GM18873 (cell line): Measurements from ENCODE around the gene TAF1A.
"Not testable (repeated sequence)": the region's sequence is repeated elsewhere in the genome, so short reads cannot be mapped to it uniquely, and the experiment has no call there.

Experiments
- ATAC-seq: cut with Tn5 transposase; IDR thresholded peaks from one replicate; pipeline ENCODE4 v1.9.1; 2021; ENCODE audit warnings: mild to moderate bottlenecking, moderate library complexity, moderate number of reproducible peaks; ENCODE audit not compliant: unreplicated experiment, low FRiP score

Gene TAF1A

DNA sequence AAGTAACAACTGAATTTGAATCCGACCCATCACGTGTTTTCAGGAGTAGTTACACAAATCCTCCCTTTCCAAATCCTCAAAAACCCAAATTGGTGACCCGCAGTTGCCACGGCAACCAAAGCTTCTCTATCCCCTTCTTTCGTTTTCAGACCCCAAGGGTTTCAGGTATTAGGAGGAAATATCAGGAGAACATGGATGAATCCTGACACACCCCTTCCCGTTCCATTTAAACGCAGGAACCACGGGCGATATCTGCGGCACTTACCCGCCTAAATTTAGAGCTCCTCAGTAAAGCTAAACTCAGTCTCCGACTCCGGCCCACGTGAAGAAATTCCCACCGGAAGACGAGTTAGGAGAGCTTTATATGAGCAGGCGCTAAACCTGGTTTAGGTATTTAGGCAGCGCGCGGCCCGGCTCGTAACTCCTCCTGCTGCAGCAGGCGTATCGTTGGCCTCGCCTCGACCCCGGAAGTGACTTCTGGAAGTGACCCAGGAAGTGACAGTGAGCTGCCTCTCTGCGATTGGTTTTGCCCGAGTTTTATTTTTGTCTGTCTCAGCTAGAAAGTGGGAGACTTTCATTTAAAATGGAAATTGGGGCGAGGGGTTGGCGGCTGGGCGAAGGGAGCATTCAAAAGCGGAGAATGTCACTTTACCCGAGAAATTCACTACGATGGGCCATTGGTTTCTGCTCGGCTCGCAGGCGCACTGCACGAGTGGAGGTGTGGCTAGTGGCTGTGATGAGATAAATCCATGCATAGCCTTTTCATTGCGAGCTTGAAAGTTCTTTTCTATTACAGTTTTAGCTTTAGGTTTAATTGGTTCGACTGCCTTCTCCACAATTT, at the start of gene TAF1A:
TSS of gene TAF1A (minus strand) at position 472 of the 841 bp plus-strand sequence.
- peak; percentile 98 for ATAC-seq

DNA sequence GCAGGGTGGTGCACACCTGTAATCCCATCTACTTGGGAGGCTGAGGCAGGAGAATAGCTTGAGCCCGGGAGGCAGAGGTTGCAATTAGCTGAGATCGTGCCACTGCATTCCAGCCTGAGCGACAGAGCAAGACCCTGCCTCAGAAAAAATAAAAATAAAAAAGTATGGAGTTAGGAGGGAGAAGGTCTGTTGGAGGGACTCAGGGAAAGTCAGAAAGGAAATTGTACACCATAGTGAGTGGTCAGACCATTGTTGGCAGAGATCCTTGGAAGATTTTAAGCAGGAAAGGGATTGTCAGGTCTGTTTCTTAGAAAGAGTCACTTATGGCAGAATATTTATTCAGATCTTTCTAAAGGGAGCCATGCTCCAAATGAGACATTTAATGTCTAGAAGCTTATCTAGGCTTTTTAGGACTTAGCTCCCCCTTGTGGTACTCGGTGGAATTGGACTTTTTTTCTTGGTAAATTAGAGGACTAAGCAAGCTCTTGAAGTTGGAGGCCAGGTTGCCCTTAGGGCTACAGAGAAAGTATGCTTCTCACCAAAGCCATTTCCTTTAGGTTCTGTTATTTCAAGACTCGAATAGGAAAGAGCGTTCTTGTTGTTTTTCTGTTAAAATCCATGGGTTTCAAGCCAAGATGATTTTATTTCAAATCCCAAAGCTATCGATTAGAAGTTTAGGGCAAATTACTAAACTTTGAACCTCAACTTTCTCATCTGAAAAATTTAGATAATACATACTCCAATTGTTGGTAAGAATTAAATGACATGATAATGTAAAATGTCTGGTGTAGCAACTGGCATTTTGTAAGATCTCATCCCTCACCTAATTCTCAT, 44.7 kb upstream of the TAF1A start:
- ATAC-seq, result no peak

DNA sequence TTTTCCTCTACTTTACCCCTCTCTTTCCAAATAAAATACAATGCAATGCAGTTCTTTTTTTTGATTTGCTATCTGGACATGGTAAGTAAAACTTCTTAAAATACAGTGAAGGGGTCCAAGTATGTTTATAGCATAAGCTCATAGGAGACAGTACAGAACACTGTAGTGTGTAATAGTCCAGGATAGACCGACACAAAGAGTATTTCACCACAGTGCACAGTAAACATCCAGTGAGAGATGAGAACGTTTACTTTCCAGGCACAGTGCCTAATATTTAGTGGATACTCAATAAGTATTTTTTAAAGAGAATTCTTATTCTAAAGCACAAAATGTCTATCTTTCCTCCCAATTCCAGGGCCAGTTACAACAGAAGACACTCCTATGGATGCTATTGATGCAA, 43.0 kb upstream of the TAF1A start:
- ATAC-seq, result no peak

DNA sequence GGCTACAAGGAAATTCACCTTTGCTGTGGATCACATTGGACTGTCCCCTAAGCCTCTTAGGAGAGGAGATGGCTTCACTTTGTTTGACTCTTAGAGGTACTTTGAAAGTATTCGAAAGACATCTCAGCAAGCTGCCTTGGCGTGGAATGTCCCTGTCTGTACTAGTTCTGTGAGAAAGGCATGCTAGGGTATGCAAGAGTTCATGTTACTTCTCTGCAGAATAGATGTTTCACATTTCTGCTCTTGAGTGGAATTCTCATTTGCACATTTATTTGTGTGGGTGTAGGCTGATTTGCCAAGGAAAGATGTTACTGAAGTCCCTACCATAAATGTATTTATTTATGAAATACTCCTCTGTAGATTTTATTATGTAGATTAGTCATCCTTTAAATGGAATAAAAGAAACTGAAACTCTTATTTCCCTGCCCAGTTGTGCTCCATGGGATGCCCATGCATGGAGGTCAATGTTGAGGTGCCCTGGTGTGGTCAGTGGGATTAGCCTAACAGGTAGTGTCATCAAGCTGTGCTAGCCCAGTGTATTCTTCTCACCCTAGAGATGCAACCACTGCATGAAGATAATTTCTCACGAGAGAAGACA, 42.0 kb upstream of the TAF1A start:
- ATAC-seq, result no peak

DNA sequence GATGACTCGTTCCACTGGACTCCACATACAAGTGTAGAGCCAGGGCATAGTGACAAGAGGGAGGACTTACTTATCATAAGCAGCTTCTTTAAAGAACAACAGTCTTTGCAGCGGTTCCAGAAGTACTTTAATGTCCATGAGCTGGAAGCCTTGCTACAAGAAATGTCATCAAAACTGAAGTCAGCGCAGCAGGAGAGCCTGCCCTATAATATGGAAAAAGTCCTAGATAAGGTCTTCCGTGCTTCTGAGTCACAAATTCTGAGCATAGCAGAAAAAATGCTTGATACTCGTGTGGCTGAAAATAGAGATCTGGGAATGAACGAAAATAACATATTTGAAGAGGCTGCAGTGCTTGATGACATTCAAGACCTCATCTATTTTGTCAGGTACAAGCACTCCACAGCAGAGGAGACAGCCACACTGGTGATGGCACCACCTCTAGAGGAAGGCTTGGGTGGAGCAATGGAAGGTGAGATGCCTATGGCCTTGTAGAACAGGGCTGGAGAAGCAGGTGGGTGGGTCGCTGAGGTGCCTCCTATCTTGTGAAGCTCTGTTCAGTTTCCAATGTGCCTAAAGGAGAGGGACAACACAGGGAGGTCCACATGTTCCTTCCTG, 40.3 kb upstream of the TAF1A start:
- no peak for ATAC-seq

DNA sequence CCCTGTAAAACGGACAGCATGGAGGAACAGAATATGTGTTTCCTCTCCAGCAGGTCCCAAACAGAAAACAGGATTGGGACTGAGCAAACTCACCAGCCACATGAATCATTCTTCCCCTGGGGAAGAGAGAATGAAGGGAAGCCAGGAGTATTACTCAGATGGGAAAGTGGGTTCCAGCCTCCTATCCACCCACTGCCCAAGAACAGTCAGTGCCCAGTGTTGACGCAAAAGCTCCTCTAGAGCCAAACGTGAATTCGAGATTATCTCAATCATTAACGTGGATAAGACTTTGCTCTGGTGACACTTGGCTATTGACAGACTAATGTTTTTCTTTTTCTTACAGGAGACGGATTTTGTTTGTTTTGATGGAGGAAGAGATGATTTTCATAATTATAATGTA, 37.5 kb upstream of the TAF1A start:
- no peak for ATAC-seq

DNA sequence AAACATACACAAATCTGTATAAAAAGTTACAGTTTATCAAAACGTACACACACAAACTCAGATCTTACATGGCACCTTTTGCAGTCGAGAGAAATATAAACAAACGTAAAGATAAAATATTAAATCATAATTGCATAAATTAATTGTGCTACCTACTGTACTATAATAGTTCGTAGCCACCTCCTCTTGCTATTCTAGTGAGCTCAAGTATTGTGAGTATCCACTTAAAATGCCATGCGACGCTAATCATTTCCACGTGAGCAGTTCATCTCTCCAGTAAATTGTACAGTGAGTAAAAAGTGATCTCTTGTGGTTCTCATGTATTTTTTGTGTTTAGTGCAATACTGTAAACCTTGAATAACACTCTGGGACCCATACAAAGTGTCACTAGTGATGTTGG, 34.5 kb upstream of the TAF1A start:
- ATAC-seq, result no peak

DNA sequence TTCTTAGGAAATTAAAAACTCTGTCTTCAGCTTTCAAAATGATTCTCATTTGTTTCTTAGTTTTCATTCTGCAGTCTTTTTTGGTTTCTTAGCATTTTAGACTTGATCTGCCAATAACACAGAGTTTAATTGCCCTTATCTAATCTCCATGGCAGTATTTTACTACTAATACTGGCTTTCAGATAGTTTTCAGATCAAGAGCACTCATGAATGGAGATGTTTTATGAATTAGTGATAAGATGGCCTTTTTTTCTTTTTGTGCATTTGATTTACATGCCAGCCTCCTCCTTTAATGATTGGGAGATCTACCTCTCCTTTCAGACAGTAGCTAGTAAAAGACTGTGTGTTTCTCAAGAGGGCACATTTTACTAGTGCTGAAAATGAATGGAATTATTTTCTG, 33.7 kb upstream of the TAF1A start:
- ATAC-seq, result no peak

DNA sequence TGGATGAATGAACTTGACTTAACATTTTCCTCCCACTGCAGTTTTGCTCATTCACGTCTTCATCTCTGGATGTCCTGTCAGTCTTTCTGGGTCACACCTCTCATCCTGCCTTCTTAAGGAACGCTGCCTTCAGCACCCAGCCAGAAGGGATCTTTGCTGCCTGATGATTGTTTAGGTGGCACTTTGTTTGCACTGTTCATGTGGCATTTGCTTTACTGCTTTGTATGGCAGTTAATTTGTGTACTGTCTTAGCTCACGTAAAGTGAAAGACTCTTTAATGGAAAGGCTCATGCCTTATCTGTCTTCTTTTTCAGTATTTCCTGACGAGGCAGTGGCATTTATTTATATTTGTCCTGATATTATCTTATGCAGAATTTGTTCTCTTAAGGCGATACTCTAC, 33.0 kb upstream of the TAF1A start:
- ATAC-seq, result no peak

DNA sequence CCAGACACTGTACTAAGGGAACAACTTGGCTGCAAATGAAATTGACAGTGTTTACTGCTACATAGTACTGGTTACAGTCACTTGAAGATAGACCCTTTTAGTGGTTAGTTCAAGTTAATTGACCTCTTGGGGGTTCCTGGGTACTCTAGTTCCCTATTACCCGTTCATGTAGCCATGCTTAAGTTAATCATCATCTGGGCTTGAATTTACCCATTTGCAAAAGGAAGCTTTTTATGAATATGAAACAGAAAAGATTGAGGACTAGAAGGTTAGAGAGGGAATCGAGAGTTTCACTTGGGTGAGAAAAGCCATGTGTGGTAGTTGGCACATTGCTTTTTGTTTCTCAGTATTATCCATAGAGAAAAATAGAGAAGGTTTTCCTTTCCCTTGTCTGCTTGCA, 30.8 kb upstream of the TAF1A start:
- no peak for ATAC-seq

DNA sequence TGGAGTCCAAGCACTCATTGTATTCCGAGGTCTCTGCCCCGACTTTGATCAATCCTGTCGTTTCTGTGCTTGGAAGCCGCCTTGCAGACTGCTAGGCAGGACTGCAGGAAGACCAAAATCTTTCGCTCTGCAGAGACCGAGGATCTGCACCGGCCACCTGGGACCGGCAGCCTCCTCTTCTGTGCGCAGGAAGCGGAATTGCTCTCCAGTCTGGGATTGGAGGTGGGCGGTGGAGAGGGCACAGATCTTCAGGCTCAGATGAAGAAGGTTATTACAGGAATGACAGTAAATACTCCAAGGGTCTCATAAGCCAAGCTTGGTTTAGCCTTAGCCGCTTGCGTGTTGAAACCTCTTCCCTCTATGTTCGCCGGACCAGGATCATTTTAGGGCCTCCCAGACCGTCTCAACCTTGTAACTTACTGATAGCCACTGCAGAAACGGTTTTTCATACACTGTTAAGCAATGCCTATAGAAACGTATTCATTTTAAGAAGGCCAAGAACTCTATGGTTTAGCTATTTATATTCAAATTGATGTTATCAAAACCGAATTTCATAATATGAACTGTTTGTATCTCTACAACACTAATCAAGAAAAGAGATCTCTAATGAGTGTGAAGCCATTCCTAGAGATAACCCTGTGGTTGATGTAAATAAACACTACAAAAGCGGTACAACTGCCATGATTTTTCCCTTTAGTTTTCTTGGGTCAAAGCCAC, 29.3 kb upstream of the TAF1A start:
- ATAC-seq, result no peak

DNA sequence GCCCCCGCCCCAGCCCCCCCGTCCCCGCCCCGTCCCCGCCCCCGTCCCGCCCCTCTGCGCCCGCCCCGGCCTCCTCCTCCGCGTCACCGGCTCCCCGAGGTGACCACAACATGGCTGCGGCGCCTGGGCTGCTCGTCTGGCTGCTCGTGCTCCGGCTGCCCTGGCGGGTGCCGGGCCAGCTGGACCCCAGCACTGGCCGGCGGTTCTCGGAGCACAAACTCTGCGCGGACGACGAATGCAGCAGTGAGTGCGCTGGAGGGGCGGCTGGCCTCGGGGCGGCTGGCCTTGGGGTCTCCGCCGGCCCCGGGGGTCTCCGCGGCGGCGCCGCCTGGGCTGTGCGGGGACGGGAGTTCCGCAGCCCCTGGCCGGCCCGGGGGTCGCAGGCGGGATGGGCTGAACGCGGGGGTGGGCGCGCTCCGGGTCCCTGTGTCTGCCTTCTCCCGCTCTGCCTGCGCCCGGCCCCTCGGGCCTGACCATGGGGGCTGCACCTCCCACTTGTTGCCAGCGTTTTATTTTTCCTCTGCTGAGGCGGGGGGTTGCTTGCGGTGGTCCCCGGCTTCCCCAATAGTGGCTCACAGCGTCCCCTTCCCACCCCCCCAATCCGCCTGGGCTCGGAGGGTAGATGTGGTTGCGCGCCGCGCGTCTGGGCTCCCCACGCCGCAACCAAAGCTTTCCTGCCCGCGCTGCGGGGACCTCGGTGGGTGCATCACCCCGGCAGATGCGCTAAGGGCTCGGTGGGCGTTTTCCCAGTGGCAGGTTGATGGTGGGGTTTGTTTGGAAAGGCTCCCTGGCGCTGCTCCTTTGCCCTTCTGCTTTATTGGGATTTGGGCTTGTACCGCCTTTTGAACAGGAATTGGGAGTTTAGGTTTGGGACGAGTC, 28.5 kb upstream of the TAF1A start, which contains the start of gene MIA3:
TSS of gene MIA3 (plus strand) at position 97 of the 879 bp plus-strand sequence. CDS start at position 111, 14 bp downstream.
- ATAC-seq, result peak; percentile 41

DNA sequence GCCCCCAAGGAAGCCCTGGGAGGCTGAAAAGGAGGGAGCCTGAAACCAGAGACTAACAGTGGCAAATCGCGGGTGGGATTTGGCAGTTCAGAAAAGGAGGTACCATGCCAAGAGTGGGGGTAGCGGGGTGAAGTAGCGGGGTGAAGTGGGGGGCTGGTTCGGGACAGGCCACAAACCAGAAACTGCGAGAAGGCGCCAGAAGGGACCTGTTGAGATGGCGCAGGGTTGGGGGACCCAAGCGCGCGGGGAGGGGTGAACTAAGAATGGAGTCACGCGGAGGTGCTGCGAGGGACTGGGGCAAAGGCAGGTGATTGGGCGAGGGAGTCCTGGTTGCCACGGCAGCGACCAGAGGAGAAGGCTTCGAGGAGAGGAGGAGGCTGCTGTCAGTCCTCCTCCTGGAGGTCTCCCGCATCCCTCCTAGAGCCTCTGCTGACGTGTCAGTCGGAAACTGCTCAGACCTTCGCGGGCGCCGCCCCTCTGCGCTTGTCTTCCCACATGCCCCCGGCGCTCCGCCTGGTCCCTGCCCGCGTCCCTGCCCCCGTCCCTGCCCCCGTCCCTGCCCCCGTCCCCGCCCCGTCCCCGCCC, 27.7 kb upstream of the TAF1A start:
- peak; percentile 81 for ATAC-seq

DNA sequence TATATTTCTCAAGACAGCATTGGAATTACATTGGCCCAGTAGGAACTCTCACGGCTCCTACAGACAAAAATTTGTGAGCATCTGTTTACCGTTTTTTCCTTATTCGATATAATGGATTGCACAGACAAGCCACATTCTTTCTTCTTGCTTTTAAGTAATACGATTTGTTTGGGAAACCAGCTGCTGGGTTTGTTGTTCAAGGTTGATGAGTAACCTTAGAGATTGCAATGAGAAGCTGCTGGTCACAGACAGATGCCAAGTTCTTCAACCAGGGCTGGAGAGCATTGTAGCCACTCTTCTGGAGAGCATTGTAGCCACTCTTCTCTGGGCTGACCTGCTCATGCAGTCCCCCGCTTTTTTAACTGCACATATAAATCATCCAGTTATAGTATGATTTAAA, 26.8 kb upstream of the TAF1A start:
- no peak for ATAC-seq

DNA sequence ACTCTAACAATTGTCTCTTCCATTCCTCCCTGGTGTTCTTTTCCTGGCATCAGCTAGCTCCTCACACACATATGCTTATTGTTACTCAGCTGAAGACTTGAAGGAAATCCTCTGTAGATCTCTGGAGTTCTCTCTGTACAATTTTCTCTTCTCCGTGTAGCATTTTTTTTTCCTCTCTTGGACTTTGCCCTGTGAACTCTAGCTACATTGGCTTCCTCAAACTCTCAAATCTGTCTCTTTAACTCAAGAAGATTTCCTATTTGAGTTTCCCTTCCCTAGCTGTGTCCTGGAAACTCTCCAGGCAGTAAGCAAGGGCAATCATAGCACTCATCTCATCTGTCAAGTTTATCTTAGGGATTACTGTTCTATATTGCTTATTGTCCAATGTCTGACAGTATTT, 23.9 kb upstream of the TAF1A start:
- ATAC-seq, result no peak

DNA sequence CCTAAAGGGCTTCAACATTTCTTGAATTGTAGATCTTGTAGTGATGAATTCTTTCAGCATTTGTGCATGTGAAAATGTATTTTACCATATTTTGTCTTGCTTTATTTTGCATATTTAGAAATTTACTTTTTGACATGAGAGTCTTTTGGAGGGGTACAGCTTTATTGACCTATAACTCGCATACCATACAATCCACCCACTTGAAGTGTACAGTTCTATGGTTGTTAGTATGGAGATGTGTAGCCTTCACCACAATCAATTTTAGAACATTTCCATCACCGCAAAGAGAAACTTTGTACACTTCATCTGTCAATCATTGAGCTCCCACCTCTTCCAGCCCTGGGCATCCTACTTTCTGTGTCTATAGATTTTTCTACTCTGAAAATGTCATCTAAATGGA, 21.0 kb upstream of the TAF1A start:
- no peak for ATAC-seq

DNA sequence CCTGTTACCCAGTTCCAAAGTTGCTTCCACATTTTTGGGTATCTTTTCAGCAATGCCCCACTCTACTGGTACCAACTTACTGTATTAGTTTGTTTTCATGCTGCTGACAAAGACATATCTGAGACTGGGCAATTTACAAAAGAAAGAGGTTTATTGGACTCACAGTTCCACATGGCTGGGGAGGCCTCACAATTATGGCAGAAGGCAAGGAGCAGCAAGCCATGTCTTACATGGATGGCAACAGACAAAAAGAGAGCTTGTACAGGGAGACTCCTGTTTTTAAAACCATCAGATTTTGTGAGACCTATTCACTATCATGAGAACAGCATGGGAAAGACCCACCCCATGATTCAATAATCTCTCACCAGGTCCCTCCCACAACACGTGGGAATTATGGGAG, 19.4 kb upstream of the TAF1A start:
- ATAC-seq, result not testable (repeated sequence)

DNA sequence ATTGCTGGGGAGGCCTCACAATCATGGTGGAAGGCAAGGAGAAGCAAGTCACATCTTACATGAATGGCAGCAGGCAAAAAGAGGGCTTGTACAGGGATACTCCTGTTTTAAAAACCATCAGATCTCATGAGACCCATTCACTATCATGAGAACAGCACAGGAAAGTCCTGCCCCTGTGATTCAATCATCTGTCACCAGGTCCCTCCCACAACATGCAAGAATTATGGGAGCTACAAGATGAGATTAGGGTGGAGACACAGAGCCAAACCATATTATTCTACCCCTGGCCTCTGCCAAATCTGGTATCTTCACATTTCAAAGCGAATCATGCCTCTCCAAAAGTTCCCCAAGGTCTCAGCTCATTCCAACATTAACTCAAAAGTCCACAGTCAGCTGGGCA, 17.0 kb upstream of the TAF1A start:
- no peak for ATAC-seq

DNA sequence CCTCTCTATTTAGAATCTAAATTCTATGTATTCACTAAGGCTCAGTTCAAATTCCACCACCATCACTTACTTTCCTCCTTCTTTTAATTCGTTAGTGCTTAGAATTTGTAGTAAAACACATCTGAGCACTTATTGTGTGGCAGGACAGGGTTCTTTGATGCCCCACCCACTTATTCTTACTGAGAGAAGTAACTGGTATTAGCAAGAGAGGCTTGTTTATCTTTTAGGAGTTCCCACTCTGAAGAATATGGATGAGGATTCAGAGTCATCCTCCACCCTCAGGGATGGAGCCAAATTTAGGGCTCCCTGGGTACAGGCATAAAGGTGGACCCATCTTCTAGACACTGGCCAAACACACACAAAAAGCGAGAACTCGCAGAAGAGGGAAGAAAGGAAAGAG, 11.5 kb upstream of the TAF1A start:
- ATAC-seq, result no peak
